Activated CD4-positive, alpha-beta T cell treated with anti-CD3 and anti-CD28 coated beads for 24 hours (primary cell): ENCODE measurements around the gene RPUSD4.
"Not testable (repeated sequence)": the region's sequence is repeated elsewhere in the genome, so short reads cannot be mapped to it uniquely, and the experiment has no call there.

Source experiments
- DNase-seq, 2 donors: peaks; one replicate each; pipeline ENCODE4 v3.0.0-alpha.2; 2020; ENCODE audit warnings: low read depth in 2 of 2

The RPUSD4 gene

GRCh38 chr11:126211236-126212088, at the start of gene RPUSD4, which contains the start of gene FAM118B:
Gene RPUSD4 (minus strand): TSS chr11:126211650. CDS start chr11:126211638, 12 bp downstream.
Gene FAM118B (plus strand): TSS chr11:126211782. CDS start chr11:126235002, 23,220 bp downstream.
- DNase-seq = peak; percentile 98

GRCh38 chr11:126257764-126258163, 46.3 kb upstream of the RPUSD4 start:
- no peak for DNase-seq

- no peak for DNase-seq
These were observed 45.7 kb upstream of the RPUSD4 start for GRCh38 chr11:126257144-126257543.

GRCh38 chr11:126256216-126256615, 44.8 kb upstream of the RPUSD4 start:
- no peak for DNase-seq

GRCh38 chr11:126255507-126255906, 44.1 kb upstream of the RPUSD4 start:
- not testable (repeated sequence) for DNase-seq

GRCh38 chr11:126254819-126255218, 43.4 kb upstream of the RPUSD4 start:
- DNase-seq = no peak

- DNase-seq = no peak
These were observed 41.8 kb upstream of the RPUSD4 start for GRCh38 chr11:126253265-126253664.

- no peak for DNase-seq
These were observed 35.2 kb upstream of the RPUSD4 start for GRCh38 chr11:126246636-126247035.

GRCh38 chr11:126233391-126233790, 21.9 kb upstream of the RPUSD4 start:
- no peak for DNase-seq

- no peak for DNase-seq
These were observed 21.2 kb upstream of the RPUSD4 start for GRCh38 chr11:126232683-126233082.

- DNase-seq = no peak
These were observed 20.4 kb upstream of the RPUSD4 start for GRCh38 chr11:126231725-126232459.

- no peak for DNase-seq
These were observed 18.5 kb upstream of the RPUSD4 start for GRCh38 chr11:126229858-126230540.

GRCh38 chr11:126226334-126227084, 15.1 kb upstream of the RPUSD4 start:
- no peak for DNase-seq

GRCh38 chr11:126225295-126225665, 13.8 kb upstream of the RPUSD4 start:
- DNase-seq = no peak

GRCh38 chr11:126224647-126225294, 13.3 kb upstream of the RPUSD4 start:
- DNase-seq = no peak

GRCh38 chr11:126219547-126219946, 8.1 kb upstream of the RPUSD4 start:
- DNase-seq = no peak

- no peak for DNase-seq
These were observed 6.0 kb upstream of the RPUSD4 start for GRCh38 chr11:126217491-126217890.

- DNase-seq = no peak
These were observed 5.3 kb upstream of the RPUSD4 start for GRCh38 chr11:126216526-126217305.

- no peak for DNase-seq
These were observed 3.4 kb upstream of the RPUSD4 start for GRCh38 chr11:126214841-126215240.

- no peak for DNase-seq
These were observed 3.0 kb upstream of the RPUSD4 start for GRCh38 chr11:126214441-126214840.
